ENCODE measurements around the gene SOX12.

SOX12 gene

GRCh38 chr20:325045-325888 lies at the start of gene SOX12:
Gene SOX12 (plus strand): TSS chr20:325552. CDS start chr20:325925, 373 bp downstream.
- peak; percentile 80 for DNase-seq

- no peak for DNase-seq
Measured at GRCh38 chr20:275791-276190, 49.6 kb upstream of the SOX12 start.

DNA sequence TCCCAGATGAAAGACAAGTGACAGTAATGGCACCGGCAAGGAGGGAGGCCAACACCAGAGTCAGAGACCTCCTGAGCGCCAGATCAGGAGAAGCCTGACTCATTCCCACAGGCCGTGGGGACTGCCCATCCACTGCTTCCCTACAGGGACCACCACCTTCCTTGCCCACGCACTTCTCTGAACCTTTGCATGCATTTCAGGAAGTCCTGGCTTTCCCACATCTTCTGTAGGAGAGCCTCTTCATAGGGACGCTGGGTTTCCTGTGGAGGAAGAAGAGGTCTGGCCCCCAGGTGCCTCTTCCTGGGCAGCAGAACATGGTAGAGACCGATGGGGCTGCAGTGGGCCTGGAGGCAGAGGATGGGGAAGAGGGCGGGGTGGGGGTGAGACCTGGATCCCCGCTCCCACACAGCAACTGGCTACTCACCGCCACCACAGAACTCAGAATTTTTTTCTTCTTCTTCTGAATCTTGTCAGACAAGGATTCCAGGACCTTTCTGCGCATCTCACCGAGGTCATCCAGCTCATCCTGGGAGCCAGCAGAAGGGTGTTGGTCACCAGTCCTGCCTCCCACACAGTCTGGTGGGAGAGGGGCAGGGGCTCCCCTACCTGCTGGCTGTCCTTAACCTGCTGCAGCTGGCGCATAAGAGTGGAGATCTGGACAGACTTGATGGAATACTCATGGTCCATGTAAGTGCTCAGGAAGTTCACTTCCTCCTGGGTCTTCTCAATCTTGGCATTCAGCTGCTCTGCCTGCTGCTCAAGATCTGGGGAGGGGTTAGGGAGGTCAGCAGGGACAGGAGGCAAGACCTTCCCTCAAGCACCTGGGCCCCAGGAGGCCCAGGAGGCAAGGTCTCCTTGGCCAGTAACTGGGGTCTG lies 48.5 kb upstream of the SOX12 start:
- DNase-seq: no peak

DNA sequence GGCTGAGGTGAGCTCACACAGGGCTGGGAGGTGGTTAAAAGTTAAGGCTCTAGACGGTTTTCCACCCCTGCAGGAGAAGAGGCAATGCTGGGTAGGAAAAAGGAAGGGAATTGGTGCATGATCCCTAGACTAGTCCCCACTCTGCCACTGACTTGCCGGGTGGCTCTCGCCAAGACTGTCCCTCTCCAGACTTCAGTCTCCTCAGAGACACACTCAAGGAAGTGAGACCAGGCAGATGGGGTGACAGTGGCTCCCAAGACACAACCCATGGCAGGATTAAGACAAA lies 47.9 kb upstream of the SOX12 start:
- no peak for DNase-seq

- no peak for DNase-seq
Measured at GRCh38 chr20:278181-278580, 47.2 kb upstream of the SOX12 start.

- no peak for DNase-seq
Measured at GRCh38 chr20:278607-279571, 46.5 kb upstream of the SOX12 start.

- DNase-seq: no peak
Measured at GRCh38 chr20:284172-284571, 41.2 kb upstream of the SOX12 start.

- DNase-seq: no peak
Measured at GRCh38 chr20:286508-286907, 38.8 kb upstream of the SOX12 start.

- DNase-seq: no peak
Measured at GRCh38 chr20:288956-289692, 36.2 kb upstream of the SOX12 start.

DNA sequence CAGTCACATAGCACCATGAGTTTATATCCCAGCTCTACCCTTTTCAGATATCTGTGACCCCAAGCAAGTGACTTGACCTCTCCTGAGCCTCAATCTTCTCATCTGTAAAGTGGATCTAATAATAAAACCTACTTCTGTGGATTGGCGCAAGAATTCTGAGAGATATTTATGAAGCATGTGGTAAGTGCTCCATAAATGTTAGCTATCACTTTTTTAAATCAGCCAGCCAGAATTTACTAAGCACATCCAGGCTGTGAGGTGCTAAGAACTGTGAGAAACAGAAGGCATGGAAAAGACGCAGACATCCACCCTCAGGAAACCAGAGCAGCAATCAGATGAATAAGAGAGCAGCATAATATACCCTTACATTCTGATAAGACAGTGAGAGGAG lies 35.7 kb upstream of the SOX12 start:
- no peak for DNase-seq

- DNase-seq: peak; percentile 85
Measured at GRCh38 chr20:290084-290831, 35.1 kb upstream of the SOX12 start, which contains the start of gene C20orf96. Gene C20orf96 (minus strand): TSS chr20:290750. CDS start chr20:290610, 140 bp downstream.

DNA sequence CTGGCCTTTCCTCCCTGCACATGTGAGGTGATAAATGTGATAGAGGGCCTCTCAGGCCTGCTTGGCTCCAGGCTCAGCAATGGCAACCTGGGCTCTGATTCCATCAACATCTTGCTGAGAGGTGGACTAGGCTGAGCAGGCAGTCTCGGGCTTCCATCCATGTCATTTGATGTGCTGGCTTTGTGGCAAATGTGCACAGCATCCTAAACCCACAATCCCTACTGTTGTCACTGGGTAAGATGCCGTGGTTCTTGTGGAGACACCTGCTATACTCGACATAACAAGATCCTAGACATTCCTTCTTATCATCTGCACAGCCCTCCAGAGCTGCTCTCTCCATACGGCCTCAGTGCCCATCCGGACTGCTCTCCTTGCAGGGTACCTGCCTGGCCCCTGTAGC lies 30.8 kb upstream of the SOX12 start:
- no peak for DNase-seq

GRCh38 chr20:295804-296203 lies 29.5 kb upstream of the SOX12 start:
- no peak for DNase-seq

- peak; percentile 68 for DNase-seq
Measured at GRCh38 chr20:297098-297924, 28.0 kb upstream of the SOX12 start, which contains the start of gene ZCCHC3. Gene ZCCHC3 (plus strand): TSS chr20:297570. CDS start chr20:297587, 17 bp downstream.

GRCh38 chr20:297925-298775 lies 27.2 kb upstream of the SOX12 start:
- DNase-seq: peak; percentile 18

GRCh38 chr20:298776-299391 lies 26.5 kb upstream of the SOX12 start:
- no peak for DNase-seq

GRCh38 chr20:300345-300990 lies 24.9 kb upstream of the SOX12 start:
- DNase-seq: no peak

Measured in DMS79 (cell line).